ENCODE results near the gene FXR1. TPM values are rescaled to one million over a fixed set of nuclear protein-coding genes. Genes with fewer than 3 reads are reported as not detected.

Gene FXR1
- total RNA-seq, 1 donor from 2014 or later = 136 TPM

- DNase-seq (ENCODE audit: low spot score) = no peak
Measured at GRCh38 chr3:181006541-181006940, 94.1 kb downstream of the FXR1 start.

GRCh38 chr3:181007262-181007661 lies 94.8 kb downstream of the FXR1 start:
- DNase-seq (ENCODE audit: low spot score) = no peak

DNA sequence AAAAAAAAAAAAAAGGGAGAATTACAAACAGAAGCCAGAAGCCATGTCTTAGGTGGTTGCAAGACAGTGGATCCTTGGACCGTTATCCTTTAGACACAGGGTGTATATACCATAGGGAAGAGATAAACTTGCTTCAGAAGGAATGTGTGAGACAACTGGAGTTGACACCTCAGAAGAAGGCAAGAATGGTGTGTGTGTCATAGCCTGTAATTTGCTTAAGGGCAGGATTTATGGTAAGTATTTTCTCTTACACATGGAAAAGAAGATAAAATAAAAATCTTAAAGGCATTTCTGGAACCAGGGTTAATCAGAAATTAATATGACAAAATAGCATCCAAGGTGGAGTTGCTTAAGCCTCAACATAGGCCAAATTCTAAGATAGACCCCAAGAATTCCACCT lies 96.3 kb downstream of the FXR1 start:
- DNase-seq (ENCODE audit: low spot score) = no peak

DNA sequence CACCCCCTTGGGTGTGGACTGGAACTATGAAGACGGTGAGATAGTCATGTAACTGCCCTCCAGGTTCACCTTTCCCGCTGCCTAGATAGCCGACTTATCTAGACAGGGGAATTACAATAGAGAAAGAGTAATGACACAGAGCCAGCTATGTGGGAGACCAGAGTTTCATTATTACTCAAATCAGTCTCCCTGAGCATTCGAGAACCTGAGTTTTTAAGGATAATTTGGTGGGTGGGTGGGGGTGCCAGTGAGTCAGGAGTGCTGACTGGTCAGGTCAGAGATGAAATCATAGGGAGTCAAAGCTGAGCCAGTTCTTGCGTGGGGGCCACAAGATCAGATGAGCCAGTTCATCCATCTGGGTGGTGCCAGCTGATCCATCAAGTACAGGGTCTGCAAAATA lies 96.8 kb downstream of the FXR1 start:
- no peak for DNase-seq (ENCODE audit: low spot score)

DNA sequence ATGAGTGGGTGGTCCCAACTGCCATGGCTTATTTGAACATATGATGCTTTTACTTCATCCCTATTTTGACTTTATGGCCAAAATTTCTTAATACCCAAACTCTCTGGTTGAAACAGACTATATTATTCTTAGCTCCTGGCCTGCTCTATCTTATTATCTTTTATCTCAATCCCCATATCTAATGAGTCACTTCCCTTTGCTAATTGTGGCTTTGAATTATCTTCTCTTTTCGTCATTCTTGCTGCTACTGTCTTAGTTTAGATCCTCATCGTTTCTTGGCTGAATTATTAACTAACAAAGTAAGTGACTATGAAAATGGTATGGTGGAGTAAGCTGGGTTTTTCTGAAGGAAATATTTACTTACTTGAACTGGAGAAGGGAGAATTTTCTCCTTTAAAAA lies 105.2 kb downstream of the FXR1 start:
- no peak for DNase-seq (ENCODE audit: low spot score)

DNA sequence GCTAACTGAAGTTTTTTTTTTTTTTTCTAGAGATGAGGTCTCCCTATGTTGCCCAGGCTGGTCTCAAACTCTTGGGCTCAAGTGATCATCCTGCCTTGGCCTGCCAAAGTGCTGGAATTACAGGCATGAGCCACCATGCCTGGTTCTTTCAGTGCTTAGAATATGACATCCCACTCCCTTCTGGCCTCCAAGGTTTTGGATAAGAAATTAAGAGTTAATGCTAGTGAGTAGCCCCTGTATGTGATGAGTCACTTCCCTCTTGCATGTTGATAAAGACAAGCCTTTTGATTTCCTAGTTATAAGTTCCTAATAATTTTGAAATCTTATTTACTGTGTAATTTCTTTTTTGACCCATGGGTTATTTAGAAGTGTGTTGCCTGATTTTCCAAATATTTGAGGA lies 112.7 kb downstream of the FXR1 start:
- DNase-seq (ENCODE audit: low spot score) = no peak

DNA sequence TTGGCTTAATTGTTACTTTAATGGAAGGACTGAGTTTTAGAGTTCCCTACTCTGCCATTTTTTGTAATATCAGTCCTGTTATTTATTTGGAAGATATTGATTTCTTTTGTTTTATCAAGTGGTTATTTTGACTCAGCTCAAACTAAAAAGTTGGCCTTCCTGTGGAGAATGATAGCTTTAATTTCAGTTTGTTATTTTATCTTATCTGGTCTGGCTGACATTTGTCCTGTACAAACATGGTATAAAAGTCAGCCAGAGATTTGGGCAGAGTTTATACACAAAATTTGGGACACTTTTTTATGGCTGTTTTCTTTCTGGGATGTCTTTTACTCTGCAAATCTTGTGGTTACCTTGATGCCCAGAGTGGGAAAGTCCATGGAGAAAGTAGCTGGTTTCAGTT lies 118.5 kb downstream of the FXR1 start:
- no peak for DNase-seq (ENCODE audit: low spot score)

Other genes with a start within 250 kb of the FXR1 start
- not detected for gene CCDC39, start 233.2 kb upstream of the FXR1 start, total RNA-seq (ENCODE audit: insufficient read depth, low replicate concordance)
- gene DNAJC19, start 77.1 kb downstream of the FXR1 start, total RNA-seq (ENCODE audit: insufficient read depth, low replicate concordance) = 34.2 TPM

All from umbilical cord (tissue), 2 donors.